IPS-11a (cell line): ENCODE data around the gene NAP1L3.

Source experiments
- H3K4me3 ChIP-seq: one replicate; pipeline ENCODE4 v1.5.1; 2013; ENCODE audit warnings: low read depth, low read length, control low read depth

The NAP1L3 gene

GRCh38 chrX:93673056-93673868 is at the start of gene NAP1L3:
Gene NAP1L3 (minus strand): TSS chrX:93673578. CDS start chrX:93673304, 274 bp downstream.
- H3K4me3 ChIP-seq: peak within 1 kb of the TSS; percentile 78

DNA sequence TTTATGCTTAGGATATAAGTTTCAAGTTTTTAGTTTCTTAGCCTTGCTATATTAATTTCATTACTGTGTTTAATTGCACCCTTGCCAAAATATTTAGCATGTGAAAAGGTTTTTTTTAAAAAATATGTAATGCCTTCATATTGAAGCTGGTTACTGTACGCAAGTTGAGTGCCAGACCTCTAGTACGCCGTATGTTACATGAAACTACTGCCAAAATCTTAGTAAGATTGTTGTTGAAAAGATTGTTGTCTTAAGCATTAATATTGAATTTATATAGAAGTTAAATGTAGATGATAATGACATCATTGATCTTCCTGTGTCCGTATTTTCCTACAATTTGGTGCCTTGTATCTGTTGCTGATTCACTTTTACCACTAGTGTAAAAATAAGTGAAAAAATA is 37.7 kb upstream of the NAP1L3 start:
- H3K4me3 ChIP-seq: no peak overlapping the region

DNA sequence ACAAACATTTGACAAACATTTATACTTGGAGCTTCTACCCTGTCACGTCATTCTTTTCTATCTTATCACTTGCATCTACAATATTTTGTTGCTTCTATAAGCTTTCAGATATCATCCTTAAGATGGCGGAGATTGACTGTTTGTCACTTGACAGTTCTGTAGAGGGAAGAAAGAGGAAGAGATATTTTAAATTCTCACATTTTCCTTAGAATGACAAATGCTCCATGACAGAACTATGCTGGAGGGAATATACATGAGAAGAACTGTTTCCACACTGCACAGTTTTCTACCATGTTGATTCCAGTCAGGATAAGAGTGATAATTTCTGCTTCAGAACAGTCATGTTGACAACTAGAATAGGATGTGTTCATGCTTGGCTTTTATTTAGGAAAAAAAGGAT is 30.3 kb upstream of the NAP1L3 start:
- H3K4me3 ChIP-seq: no peak overlapping the region

DNA sequence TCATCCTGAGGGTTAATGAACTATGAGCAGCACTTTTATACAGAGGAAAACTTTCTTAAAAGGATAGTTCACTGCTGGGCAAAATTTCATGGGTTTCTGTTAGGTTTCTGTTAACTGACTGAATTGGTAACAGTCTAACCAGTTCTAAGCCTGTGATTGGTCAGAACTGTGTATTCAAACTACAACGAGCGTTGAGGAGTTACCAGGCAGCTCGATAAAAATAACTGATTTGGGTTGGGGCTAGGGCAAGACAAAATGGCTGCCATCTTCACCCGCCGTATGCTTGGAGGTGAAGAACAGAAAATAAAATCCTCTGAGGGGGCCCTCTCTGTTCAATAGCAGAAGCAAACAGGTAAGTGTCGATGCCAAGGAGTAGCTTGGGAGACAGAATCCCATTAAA is 22.6 kb upstream of the NAP1L3 start:
- no peak overlapping the region for H3K4me3 ChIP-seq

DNA sequence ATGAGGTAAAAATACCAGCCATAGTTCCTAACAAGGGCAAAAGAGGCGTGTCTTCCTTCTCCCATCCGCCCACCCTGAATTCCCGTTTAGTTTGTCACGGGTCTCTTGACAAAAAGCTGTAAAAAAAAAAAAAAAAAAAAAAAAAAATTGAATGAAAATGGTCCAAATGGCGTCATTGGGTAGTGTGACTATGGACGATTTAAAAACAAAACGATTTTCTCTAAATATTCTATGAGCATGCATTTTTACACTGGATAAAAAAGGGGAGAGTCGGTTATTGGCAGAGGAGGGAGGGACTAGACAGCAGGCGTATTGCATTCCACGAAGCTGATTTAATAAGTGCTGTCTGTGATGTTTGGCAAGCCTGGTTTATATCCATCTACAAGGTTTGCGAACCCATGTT is 492 bp upstream of the NAP1L3 start, which contains the start of gene FAM133A:
Gene FAM133A (plus strand): TSS at position 338 of the 403 bp plus-strand sequence. CDS start 35,214 bp downstream, outside the sequence.
- peak within 1 kb of the TSS; percentile 78 for H3K4me3 ChIP-seq

GRCh38 chrX:93660575-93660974 is 12.8 kb downstream of the NAP1L3 start:
- H3K4me3 ChIP-seq: no peak overlapping the region

DNA sequence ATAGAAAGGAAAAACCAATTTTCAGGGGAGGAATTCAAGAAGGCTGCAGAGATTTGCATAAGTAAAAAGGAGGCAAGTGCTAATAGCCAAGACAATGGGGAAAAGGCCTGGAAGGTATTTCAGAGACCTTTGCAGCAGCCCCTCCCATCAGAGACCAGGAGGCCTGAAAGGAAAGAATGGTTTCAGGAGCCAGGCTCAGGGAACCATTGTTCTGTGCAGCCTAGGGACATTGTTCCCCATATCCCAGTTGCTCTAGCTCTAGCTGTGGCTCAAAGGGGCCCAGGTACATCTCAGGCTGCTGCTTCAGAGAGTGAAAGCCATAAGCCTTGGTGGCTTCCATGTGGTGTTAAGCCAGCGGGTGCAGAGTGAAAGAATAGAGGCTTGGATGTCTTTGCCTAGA is 24.0 kb downstream of the NAP1L3 start:
- no peak overlapping the region for H3K4me3 ChIP-seq

GRCh38 chrX:93637591-93637990 is 35.8 kb downstream of the NAP1L3 start:
- H3K4me3 ChIP-seq: no peak overlapping the region
